ENCODE data around the gene GRPEL2.

DNA sequence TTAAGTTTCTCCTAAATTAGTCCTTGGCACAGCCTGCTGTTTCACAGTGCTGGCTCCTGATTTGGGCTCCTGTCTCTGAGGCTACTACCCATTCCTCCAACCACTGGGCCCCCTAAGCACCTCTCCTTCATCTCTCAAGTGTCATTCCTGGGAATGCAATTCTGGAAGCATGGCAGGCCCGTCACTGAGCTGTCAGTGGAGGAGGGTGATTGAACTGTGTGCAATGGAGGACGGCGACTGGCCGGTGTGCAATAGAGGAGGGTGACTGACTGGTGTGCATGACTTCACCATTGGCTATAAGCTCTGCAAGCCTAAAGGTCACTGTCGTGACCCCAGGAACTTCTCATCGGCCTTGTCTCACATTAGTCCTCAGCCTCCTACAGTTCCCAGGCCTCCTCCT, 46.2 kb downstream of the GRPEL2 start:
- TF ChIP-seq, protein P1, sequence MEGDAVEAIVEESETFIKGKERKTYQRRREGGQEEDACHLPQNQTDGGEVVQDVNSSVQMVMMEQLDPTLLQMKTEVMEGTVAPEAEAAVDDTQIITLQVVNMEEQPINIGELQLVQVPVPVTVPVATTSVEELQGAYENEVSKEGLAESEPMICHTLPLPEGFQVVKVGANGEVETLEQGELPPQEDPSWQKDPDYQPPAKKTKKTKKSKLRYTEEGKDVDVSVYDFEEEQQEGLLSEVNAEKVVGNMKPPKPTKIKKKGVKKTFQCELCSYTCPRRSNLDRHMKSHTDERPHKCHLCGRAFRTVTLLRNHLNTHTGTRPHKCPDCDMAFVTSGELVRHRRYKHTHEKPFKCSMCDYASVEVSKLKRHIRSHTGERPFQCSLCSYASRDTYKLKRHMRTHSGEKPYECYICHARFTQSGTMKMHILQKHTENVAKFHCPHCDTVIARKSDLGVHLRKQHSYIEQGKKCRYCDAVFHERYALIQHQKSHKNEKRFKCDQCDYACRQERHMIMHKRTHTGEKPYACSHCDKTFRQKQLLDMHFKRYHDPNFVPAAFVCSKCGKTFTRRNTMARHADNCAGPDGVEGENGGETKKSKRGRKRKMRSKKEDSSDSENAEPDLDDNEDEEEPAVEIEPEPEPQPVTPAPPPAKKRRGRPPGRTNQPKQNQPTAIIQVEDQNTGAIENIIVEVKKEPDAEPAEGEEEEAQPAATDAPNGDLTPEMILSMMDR (IDR thresholded peaks at IDR 0.05 in 8 of 11, conservative IDR thresholded peaks at IDR 0.05 in 3 of 11) = no peak
- no peak for TF ChIP-seq POLR2AphosphoS5 (IDR thresholded peaks at IDR 0.05)

All from spleen (tissue), 7 donors.